Peyer's patch (tissue), 4 donors: Measurements from ENCODE around the gene SEC14L3. TPM values are rescaled to one million over a fixed set of nuclear protein-coding genes. Genes with fewer than 3 reads are reported as not detected.
A peak's percentile ranks its signal among the peaks of the same experiment; 100 is the strongest.

ENCODE experiments used
- DNase-seq, 3 donors: peaks; one replicate each; pipeline ENCODE4 v3.0.0-alpha.2; 2017 to 2019
- H3K27ac ChIP-seq, 4 donors: fragments of 200-600 bp; sonication (generic); one replicate each; pipeline ENCODE4 v1.5.1; 2016 to 2019
- H3K27me3 ChIP-seq, 2 donors: fragments of 200-600 bp; sonication (generic); one replicate each; pipeline ENCODE4 v1.5.1; 2019
- H3K36me3 ChIP-seq, 3 donors: fragments of 200-600 bp; sonication (generic); one replicate each; pipeline ENCODE4 v1.5.1; 2016 to 2019
- H3K4me1 ChIP-seq, 4 donors: fragments of 200-600 bp; sonication (generic); one replicate each; pipeline ENCODE4 v1.5.1; 2016 to 2019
- H3K4me3 ChIP-seq, 4 donors: fragments of 200-600 bp; sonication (generic); 1 replicate in 3 of 4; 2 replicates in 1 of 4; pipeline ENCODE4 v1.5.1; 2016 to 2019; ENCODE audit warnings: mild to moderate bottlenecking in 1 of 4
- H3K9me3 ChIP-seq, 4 donors: fragments of 200-600 bp; sonication (generic); one replicate each; pipeline ENCODE4 v1.5.1; 2016 to 2019; ENCODE audit warnings: mild to moderate bottlenecking in 1 of 4
- CTCF ChIP-seq, 6 experiments: fragments of 450-650 bp in 4 of 6; fragments of 200-600 bp in 2 of 6; sonication (generic) in 1 of 6; IDR thresholded peaks; one replicate each; pipeline ENCODE4 v1.5.1; 2017 to 2019; ENCODE audit warnings: antibody characterized with exemption in 6 of 6, mild to moderate bottlenecking in 3 of 6, moderate library complexity in 1 of 6
- POLR2A ChIP-seq, 2 donors: fragments of 450-650 bp; IDR thresholded peaks; one replicate each; pipeline ENCODE4 v1.5.1; 2017; ENCODE audit warnings: antibody characterized with exemption in 2 of 2, mild to moderate bottlenecking in 2 of 2, moderate library complexity in 2 of 2
- total RNA-seq, 4 donors: library from RNA; depleted of rRNA; stranded (reverse); fragments of >200 nt; gene quantifications; one replicate each; pipeline ENCODE4 v1.1.0, GENCODE V29; 2016

SEC14L3 gene
- total RNA-seq, 4 donors from 2014 or later = not detected

DNA sequence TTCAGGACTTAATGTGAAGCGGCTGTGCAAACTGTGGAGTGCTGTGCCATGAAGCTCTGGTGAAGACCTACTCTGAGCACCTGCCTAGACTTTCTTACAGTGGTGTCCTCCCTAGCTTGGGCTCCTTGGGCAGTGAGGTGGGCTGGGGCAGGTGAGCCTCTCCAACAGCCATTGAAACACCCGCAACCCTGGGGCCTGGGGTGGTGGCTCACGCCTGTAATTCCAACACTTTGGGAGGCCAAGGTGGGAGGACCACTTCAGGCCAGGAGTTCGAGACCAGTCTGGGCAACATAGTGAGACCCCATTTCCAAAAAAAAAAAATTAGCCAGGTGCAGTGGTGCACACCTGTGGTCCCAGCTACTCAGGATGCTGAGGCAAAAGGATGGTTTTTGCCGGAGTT is 14.3 kb upstream of the SEC14L3 start:
- Histone ChIP-seq H3K4me3 (no peak overlapping the region), H3K27ac (no peak overlapping the region), H3K27me3 (no peaks in the 10 kb centered on the region), H3K9me3 (no peaks in the 10 kb centered on the region), H3K4me1 (no peaks in the 10 kb centered on the region), H3K36me3 (no peaks in the 10 kb centered on the region)
- no peak for DNase-seq
- TF ChIP-seq CTCF (IDR thresholded peaks at IDR 0.05) (no peak), POLR2A (IDR thresholded peaks at IDR 0.05) (no peak)

DNA sequence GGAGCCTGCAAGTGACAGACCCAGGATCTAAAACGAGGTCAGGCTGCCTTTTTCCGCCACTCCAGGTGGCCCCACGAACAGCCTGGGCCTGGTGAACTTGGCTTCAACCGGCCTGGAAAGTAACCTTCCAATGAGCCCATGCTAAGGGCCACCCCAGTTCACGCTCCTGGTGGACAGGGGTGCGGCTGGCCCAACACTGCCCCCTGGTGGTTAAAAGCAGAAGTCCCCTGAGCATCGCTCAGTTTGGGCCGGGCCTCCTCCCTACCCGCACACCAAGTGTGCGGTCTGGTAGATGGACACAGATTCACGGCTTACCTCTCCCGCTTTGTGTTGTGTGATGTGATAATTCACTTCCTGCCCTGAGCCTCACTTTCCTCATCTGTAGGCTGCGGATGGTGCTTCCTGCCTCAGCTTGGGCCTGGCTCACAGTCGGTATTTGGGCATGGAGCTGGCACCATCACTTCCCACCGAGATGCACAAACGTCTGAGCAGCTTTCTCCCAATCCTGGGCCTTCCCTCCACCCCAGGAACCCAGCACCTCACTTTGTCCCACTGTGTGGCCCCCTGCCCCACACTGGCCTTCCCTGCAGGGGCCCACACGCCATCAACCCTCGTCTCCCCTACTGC is 13.7 kb upstream of the SEC14L3 start:
- Histone ChIP-seq H3K27me3 (no peaks in the 10 kb centered on the region), H3K27ac (no peak overlapping the region)
- TF ChIP-seq CTCF (IDR thresholded peaks at IDR 0.05) = peak; percentile 88 to 96 (median 92)
- TF ChIP-seq POLR2A (IDR thresholded peaks at IDR 0.05) = no peak

DNA sequence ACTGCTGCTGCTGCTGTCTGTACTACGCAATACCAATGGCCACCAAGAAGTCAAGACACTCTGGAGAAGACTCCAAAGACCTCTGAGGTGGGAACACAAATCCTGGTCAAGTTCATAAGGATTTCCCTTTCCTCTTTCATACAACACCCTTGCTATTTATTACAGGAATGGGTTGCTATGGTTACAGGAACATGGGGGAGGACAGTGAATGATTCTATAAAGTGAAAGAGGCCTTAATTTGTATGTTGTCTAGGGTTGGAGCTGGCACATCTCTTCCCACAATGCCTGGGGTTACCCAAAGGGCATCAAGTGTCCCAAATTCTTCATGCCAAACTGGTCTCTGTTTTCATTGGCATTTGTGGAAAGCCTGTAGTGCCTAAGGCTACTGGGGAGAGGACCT is 11.4 kb upstream of the SEC14L3 start:
- DNase-seq = no peak
- no peaks in the 10 kb centered on the region for H3K36me3 ChIP-seq

More for the DNA sequence above, 13.7 kb upstream of the SEC14L3 start:
- Histone ChIP-seq H3K9me3 (no peaks in the 10 kb centered on the region), H3K36me3 (no peaks in the 10 kb centered on the region), H3K4me3 (no peak overlapping the region), H3K4me1 (no peaks in the 10 kb centered on the region)
- DNase-seq = peak; percentile 53 to 85 (median 77)

DNA sequence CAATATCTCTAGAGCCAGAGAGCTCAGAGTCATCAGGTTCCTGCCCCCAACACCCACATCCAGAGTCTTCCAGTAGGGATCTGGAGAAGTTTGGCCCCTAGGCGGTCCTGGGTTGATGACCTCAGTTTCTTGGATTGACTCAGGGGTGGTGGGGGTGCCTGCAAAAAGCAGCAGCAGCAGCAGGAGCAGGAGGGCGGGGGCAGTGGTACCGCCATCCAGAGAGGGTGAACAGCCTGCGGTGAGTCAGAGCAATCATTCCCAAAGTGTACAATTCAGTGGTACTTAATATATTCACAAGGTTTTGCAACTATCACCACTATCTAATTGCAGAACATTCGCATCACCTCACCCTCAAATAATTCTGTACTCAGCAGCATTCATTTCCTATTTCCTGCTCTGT is 9.9 kb upstream of the SEC14L3 start:
- no peaks in the 10 kb centered on the region for H3K36me3 ChIP-seq
- no peaks in the 10 kb centered on the region for H3K9me3 ChIP-seq
- no peak for DNase-seq
- TF ChIP-seq CTCF (IDR thresholded peaks at IDR 0.05) (no peak), POLR2A (IDR thresholded peaks at IDR 0.05) (no peak)
- no peak overlapping the region for H3K4me3 ChIP-seq
- no peaks in the 10 kb centered on the region for H3K4me1 ChIP-seq
- H3K27me3 ChIP-seq = no peaks in the 10 kb centered on the region
- no peak overlapping the region for H3K27ac ChIP-seq

More for the DNA sequence above, 11.4 kb upstream of the SEC14L3 start:
- Histone ChIP-seq H3K27ac (no peak overlapping the region), H3K4me1 (no peaks in the 10 kb centered on the region), H3K9me3 (no peaks in the 10 kb centered on the region), H3K4me3 (no peak overlapping the region), H3K27me3 (no peaks in the 10 kb centered on the region)
- no peak for TF ChIP-seq POLR2A (IDR thresholded peaks at IDR 0.05)
- TF ChIP-seq CTCF (IDR thresholded peaks at IDR 0.05) = no peak

GRCh38 chr22:30479981-30480380 is 8.2 kb upstream of the SEC14L3 start:
- DNase-seq = no peak
- H3K36me3 ChIP-seq = no peaks in the 10 kb centered on the region

More at GRCh38 chr22:30479981-30480380, 8.2 kb upstream of the SEC14L3 start:
- TF ChIP-seq CTCF (IDR thresholded peaks at IDR 0.05) (no peak), POLR2A (IDR thresholded peaks at IDR 0.05) (no peak)
- Histone ChIP-seq H3K4me1 (no peaks in the 10 kb centered on the region), H3K27ac (no peak overlapping the region), H3K9me3 (no peaks in the 10 kb centered on the region), H3K4me3 (no peak overlapping the region), H3K27me3 (no peaks in the 10 kb centered on the region)
